ENCODE results near the gene COL19A1. TPM values are rescaled to one million over a fixed set of nuclear protein-coding genes. Genes with fewer than 3 reads are reported as not detected.

Gene COL19A1
- polyA plus RNA-seq, 1 donor (not counting 4 experiments of a cell fraction or from before 2014, with no cell fraction given): not detected

DNA sequence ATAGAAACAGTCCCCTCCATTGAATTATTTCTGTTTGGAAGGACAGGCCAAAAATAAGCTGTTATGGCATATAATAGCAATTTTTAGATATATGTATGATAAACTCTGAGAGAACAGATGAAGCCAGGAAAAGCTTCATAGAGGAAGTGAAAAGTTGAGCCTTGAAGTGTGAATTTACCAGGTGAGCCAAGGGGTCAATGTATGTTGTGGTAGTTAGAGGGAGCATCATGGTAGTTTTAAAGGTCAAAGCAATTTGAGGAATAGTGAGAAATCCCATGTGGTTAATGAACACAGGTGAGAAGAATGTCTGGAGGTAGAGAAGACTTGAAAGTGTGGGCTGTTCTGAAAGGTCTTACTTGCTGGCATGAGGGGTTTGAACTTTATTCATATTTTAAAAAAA lies 47.0 kb downstream of the COL19A1 start:
- H3K4me3 ChIP-seq (ENCODE audit: control insufficient read depth in 2 of 3, extremely low read depth in 1 of 3, insufficient read depth in 2 of 3, low read depth in 1 of 3, low read length in 3 of 3): no peak overlapping the region
- H3K4me1 ChIP-seq (ENCODE audit: control insufficient read depth, extremely low read depth, insufficient read depth, low read length): peaks cover 6% of the 10 kb centered on the region
- no peak overlapping the region for H3K4me2 ChIP-seq (ENCODE audit: control insufficient read depth, extremely low read depth, insufficient read depth, low read depth, low read length)
- no peak overlapping the region for H2AFZ ChIP-seq (ENCODE audit: control insufficient read depth, low read length)
- no peak overlapping the region for H3K27ac ChIP-seq (ENCODE audit: control insufficient read depth, insufficient read depth, low read length)
- H3K9me1 ChIP-seq (ENCODE audit: control insufficient read depth, extremely low read depth, insufficient read depth, low read length): no peaks in the 10 kb centered on the region
- no peaks in the 10 kb centered on the region for H3K27me3 ChIP-seq (ENCODE audit: control insufficient read depth, extremely low read depth, insufficient read depth, low read length)
- no peak overlapping the region for H3K9ac ChIP-seq (ENCODE audit: control insufficient read depth, extremely low read depth, insufficient read depth, low read length)
- DNase-seq (ENCODE audit: low read depth, low spot score): no peak
- dilution Hi-C loops (cut with MboI; ENCODE audit: extremely low pct_ligation_motif_present, low sequenced_read_pairs): no loop called here
- no peaks in the 10 kb centered on the region for H3K36me3 ChIP-seq (ENCODE audit: control insufficient read depth in 2 of 2, extremely low read depth in 1 of 2, insufficient read depth in 2 of 2, low read length in 2 of 2)
- FAIRE-seq: no peak
- TF ChIP-seq EZH2 (IDR thresholded peaks at IDR 0.05; ENCODE audit: low read length) (no peak), CTCF (optimal IDR thresholded peaks at IDR 0.05 in 1 of 3, IDR thresholded peaks at IDR 0.05 in 1 of 3, conservative IDR thresholded peaks at IDR 0.05 in 1 of 3; ENCODE audit: extremely low read depth in 1 of 3, insufficient read depth in 2 of 3, low read length in 3 of 3) (no peak)
- H3K9me3 ChIP-seq (ENCODE audit: control insufficient read depth, low read depth, low read length): no peaks in the 10 kb centered on the region
- no peaks in the 10 kb centered on the region for H4K20me1 ChIP-seq (ENCODE audit: control insufficient read depth, extremely low read depth, insufficient read depth, low read length)
- H3K79me2 ChIP-seq (ENCODE audit: control insufficient read depth, insufficient read depth, low read length): no peaks in the 10 kb centered on the region

GRCh38 chr6:69914015-69914485 lies 47.7 kb downstream of the COL19A1 start:
- dilution Hi-C loops (cut with MboI; ENCODE audit: extremely low pct_ligation_motif_present, low sequenced_read_pairs): no loop called here
- Histone ChIP-seq H2AFZ (ENCODE audit: control insufficient read depth, low read length) (no peak overlapping the region), H4K20me1 (ENCODE audit: control insufficient read depth, extremely low read depth, insufficient read depth, low read length) (no peaks in the 10 kb centered on the region), H3K27ac (ENCODE audit: control insufficient read depth, insufficient read depth, low read length) (no peak overlapping the region), H3K27me3 (ENCODE audit: control insufficient read depth, extremely low read depth, insufficient read depth, low read length) (no peaks in the 10 kb centered on the region), H3K4me3 (ENCODE audit: control insufficient read depth in 2 of 3, extremely low read depth in 1 of 3, insufficient read depth in 2 of 3, low read depth in 1 of 3, low read length in 3 of 3) (no peak overlapping the region), H3K9ac (ENCODE audit: control insufficient read depth, extremely low read depth, insufficient read depth, low read length) (no peak overlapping the region), H3K4me1 (ENCODE audit: control insufficient read depth, extremely low read depth, insufficient read depth, low read length) (peaks cover 9% of the 10 kb centered on the region), H3K9me1 (ENCODE audit: control insufficient read depth, extremely low read depth, insufficient read depth, low read length) (no peaks in the 10 kb centered on the region), H3K36me3 (ENCODE audit: control insufficient read depth in 2 of 2, extremely low read depth in 1 of 2, insufficient read depth in 2 of 2, low read length in 2 of 2) (no peaks in the 10 kb centered on the region), H3K4me2 (ENCODE audit: control insufficient read depth, extremely low read depth, insufficient read depth, low read depth, low read length) (no peak overlapping the region), H3K9me3 (ENCODE audit: control insufficient read depth, low read depth, low read length) (no peaks in the 10 kb centered on the region), H3K79me2 (ENCODE audit: control insufficient read depth, insufficient read depth, low read length) (no peaks in the 10 kb centered on the region)
- FAIRE-seq (no peak), DNase-seq (ENCODE audit: low read depth, low spot score) (no peak)
- no peak for TF ChIP-seq EZH2 (IDR thresholded peaks at IDR 0.05; ENCODE audit: low read length)
- TF ChIP-seq CTCF (optimal IDR thresholded peaks at IDR 0.05 in 1 of 3, IDR thresholded peaks at IDR 0.05 in 1 of 3, conservative IDR thresholded peaks at IDR 0.05 in 1 of 3; ENCODE audit: extremely low read depth in 1 of 3, insufficient read depth in 2 of 3, low read length in 3 of 3): peak in 1 of 3 experiments; percentile 12

Measured in keratinocyte (primary cell).